Activated T-helper 2 cell treated with anti-CD3 and anti-CD28 coated beads, Interferon-gamma antibody, Interleukin-2, Interleukin-4, amounts not matched to agents 10 μg/mL and 5 μg/mL and 100 μg/mL, durations not matched to agents 14 hours and 24 hours and 36 hours (primary cell): ENCODE data around the gene SFMBT1. TPM values are rescaled to one million over a fixed set of nuclear protein-coding genes. Genes with fewer than 3 reads are reported as not detected.

Experiments used
- DNase-seq: peaks from one replicate; pipeline ENCODE4 v3.0.0; 2021; ENCODE audit warnings: low spot score
- H3K27ac Mint-ChIP-seq: one replicate; pipeline ENCODE4 v1.8.0; 2021; ENCODE audit warnings: mixed read lengths
- H3K27me3 Mint-ChIP-seq: one replicate; pipeline ENCODE4 v1.8.0; 2021; ENCODE audit warnings: low read depth, mixed read lengths
- H3K36me3 Mint-ChIP-seq: one replicate; pipeline ENCODE4 v1.8.0; 2021; ENCODE audit warnings: low read depth, mixed read lengths
- H3K4me1 Mint-ChIP-seq: one replicate; pipeline ENCODE4 v1.8.0; 2021; ENCODE audit warnings: low read depth, mixed read lengths
- H3K4me3 Mint-ChIP-seq: one replicate; pipeline ENCODE4 v1.8.0; 2021; ENCODE audit warnings: low read depth, mild to moderate bottlenecking, moderate library complexity, mixed read lengths
- H3K9me3 Mint-ChIP-seq: one replicate; pipeline ENCODE4 v1.8.0; 2021; ENCODE audit warnings: mixed read lengths
- intact Hi-C: fragments of 100-400 bp; cut with micrococcal nuclease; formaldehyde crosslinking; loops from one replicate; pipeline ENCODE4 v1.15.1; 2023
- total RNA-seq: library from RNA; stranded (reverse); gene quantifications from 2 replicates; pipeline ENCODE4 v1.2.3, GENCODE V29; 2022

The SFMBT1 gene, protein sequence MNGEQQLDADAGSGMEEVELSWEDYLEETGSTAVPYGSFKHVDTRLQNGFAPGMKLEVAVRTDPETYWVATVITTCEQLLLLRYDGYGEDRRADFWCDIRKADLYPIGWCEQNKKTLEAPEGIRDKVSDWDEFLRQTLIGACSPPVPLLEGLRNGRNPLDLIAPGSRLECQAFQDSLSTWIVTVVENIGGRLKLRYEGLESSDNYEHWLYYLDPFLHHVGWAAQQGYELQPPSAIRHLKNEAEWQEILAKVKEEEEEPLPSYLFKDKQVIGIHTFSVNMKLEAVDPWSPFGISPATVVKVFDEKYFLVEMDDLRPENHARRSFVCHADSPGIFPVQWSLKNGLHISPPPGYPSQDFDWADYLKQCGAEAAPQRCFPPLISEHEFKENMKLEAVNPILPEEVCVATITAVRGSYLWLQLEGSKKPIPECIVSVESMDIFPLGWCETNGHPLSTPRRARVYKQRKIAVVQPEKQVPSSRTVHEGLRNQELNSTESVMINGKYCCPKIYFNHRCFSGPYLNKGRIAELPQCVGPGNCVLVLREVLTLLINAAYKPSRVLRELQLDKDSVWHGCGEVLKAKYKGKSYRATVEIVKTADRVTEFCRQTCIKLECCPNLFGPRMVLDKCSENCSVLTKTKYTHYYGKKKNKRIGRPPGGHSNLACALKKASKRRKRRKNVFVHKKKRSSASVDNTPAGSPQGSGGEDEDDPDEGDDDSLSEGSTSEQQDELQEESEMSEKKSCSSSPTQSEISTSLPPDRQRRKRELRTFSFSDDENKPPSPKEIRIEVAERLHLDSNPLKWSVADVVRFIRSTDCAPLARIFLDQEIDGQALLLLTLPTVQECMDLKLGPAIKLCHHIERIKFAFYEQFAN
- 23.4 and 24.3 TPM in 2 replicates for total RNA-seq

DNA sequence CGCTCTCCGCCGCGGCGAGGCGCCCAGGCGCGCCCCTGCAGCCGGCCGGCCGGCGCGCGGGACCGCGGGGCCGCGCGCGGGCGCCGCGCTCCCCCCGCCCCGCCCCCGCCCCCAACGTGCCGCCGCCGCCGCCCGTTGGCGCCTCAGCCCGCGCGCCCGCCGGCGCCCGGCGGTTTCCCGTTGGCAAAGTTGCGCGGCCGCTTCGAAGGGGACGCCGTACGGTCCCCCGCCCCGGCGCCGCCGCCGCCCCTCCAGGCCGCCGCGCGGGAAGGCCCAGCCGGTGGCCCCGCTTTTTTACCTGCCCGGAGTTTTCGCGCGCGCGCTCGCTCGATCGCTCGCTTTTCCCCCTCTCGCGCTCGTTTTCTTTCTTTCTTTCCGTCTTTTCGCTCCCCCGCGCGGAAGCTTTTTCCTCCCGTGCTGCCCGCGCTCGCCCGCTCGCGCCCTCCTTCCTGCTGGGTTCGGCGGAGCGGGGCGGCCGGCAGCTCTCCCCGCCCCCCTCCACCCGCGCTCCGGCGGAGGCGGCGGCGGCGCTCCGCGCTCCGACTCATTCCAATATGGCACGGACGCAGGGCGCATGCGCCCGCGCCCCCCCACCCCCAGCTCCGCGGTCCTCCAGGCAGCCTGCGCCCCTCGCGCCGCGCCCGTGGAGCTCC, at the start of gene SFMBT1:
Gene SFMBT1, minus strand, starts transcription at position 556 of the 653 bp plus-strand sequence. CDS start 76,945 bp downstream, outside the sequence.
- intact Hi-C loops, result loop anchor here (2.0 kb wide), 1 partner anchor 149 kb away; the partner anchor contains the start of gene STIMATE
- DNase-seq, result no peak
- Mint-ChIP-seq H3K36me3 (peaks cover 6% of the 10 kb centered on the region), H3K4me3 (peak within 1 kb of the TSS; percentile 91), H3K9me3 (no peaks in the 10 kb centered on the region), H3K27me3 (peaks cover 13% of the 10 kb centered on the region), H3K4me1 (peaks cover 35% of the 10 kb centered on the region), H3K27ac (peak within 1 kb of the TSS; percentile 91)

DNA sequence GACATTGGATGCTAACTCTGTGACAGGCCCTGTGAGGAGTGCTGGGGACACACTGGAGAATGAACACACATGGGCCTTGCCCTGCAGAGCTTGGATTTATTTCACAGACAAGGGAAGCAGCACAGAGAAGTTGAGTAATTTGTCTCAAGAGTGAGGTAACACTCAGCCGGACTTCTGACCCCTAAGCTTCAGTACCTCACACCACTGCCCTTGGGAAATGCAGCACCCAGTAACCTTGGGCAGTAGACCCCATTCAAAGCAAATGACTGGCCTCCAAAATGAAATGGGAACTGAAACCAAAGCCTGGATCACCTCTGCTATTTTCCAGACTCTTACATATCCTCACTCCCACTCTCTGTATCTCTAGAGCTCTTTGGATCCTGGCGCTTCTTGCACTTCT, 47.1 kb upstream of the SFMBT1 start:
- intact Hi-C loops, result no loop called here
- Mint-ChIP-seq H3K27me3 (no peaks in the 10 kb centered on the region), H3K4me3 (no peak overlapping the region), H3K36me3 (peaks cover 25% of the 10 kb centered on the region), H3K4me1 (peaks cover 5% of the 10 kb centered on the region), H3K9me3 (no peaks in the 10 kb centered on the region), H3K27ac (no peak overlapping the region)
- DNase-seq, result no peak

DNA sequence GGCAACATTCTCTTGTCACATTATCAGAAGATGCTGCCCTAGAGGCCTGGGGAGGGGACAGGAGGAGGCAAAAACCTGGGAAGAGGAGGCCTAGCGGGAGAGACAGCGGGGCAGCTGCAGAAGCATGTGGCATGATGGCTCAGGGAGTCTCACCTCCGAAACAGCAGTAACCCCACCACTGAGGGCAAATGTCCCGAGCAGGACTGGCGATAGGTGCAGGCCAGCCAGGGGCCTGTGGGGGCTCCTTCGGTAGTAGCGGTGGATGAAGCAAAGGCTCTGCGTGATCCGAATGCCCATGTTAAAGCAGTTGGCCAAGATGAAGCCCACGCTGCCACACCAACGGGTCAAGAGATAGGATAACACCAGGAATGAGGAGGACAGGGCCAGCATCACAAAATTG, 46.3 kb upstream of the SFMBT1 start:
- no peak overlapping the region for H3K4me3 Mint-ChIP-seq
- H3K27me3 Mint-ChIP-seq, result no peaks in the 10 kb centered on the region
- H3K9me3 Mint-ChIP-seq, result no peaks in the 10 kb centered on the region
- no peak overlapping the region for H3K27ac Mint-ChIP-seq
- intact Hi-C loops, result no loop called here
- DNase-seq, result no peak
- H3K4me1 Mint-ChIP-seq, result no peaks in the 10 kb centered on the region
- peaks cover 21% of the 10 kb centered on the region for H3K36me3 Mint-ChIP-seq

- no peaks in the 10 kb centered on the region for H3K4me1 Mint-ChIP-seq
- no peaks in the 10 kb centered on the region for H3K9me3 Mint-ChIP-seq
- intact Hi-C loops, result no loop called here
- H3K36me3 Mint-ChIP-seq, result peaks cover 21% of the 10 kb centered on the region
- H3K27ac Mint-ChIP-seq, result no peak overlapping the region
- no peak overlapping the region for H3K4me3 Mint-ChIP-seq
- no peaks in the 10 kb centered on the region for H3K27me3 Mint-ChIP-seq
- no peak for DNase-seq
These were observed 45.1 kb upstream of the SFMBT1 start for GRCh38 chr3:53091011-53091410.

DNA sequence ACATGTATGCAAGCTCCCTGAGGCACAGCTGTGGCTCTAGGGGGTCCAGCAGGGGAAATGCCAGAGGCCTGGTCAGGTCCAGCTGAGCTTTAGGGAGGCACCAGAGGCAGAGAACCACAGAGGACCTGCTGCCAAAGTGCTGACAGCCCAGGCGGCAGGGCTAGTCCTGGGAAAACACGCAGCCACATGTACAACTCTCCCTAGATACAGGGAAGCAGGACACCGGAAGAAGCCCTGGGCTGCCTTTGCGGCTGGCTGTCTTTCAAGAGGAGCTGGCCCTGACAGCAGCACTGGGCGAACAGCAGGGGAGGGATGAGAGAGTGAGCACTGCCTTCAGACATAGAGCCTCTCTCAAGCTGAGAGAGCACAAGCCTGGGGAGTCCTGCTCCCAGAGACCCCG, 43.6 kb upstream of the SFMBT1 start:
- Mint-ChIP-seq H3K27ac (no peak overlapping the region), H3K4me3 (no peak overlapping the region), H3K4me1 (no peaks in the 10 kb centered on the region), H3K36me3 (peaks cover 21% of the 10 kb centered on the region), H3K27me3 (no peaks in the 10 kb centered on the region), H3K9me3 (no peaks in the 10 kb centered on the region)
- no peak for DNase-seq
- intact Hi-C loops, result no loop called here

GRCh38 chr3:53085476-53085875, 39.6 kb upstream of the SFMBT1 start:
- intact Hi-C loops, result no loop called here
- Mint-ChIP-seq H3K4me1 (no peaks in the 10 kb centered on the region), H3K36me3 (peaks cover 10% of the 10 kb centered on the region), H3K27ac (no peak overlapping the region), H3K27me3 (no peaks in the 10 kb centered on the region), H3K4me3 (no peak overlapping the region), H3K9me3 (no peaks in the 10 kb centered on the region)
- no peak for DNase-seq

DNA sequence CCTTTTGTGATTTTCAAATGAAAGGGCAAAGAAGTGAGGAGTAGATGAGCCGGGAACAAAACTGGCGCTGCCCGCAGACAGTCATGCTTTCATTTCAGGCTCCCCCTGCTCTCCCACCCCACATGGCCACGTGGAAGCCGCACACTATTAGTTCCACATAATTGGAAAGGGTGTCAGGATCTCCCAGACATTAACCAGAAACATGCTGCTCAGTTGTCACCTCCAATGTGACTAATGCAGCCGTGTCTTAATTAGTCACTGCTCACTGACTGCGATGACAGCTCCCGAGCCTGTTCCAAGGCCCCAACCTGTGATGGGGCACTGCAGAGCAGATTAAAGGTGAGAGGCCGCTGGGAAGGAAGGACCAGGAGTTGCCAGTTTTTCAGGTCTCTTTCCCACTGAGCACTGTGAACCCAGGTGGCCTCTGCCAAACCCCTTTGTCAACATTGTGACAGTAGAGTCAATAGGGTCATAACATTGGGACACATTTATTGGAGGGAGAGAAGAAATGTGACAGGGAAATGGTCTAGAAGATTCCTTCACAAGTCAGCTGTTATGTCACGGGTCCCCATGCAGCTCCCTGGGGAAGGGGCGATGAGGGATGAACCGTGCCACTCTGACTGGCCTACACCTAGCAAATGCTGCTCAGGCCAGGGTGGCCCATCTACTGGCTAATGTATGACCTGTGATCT, 38.6 kb upstream of the SFMBT1 start:
- H3K27ac Mint-ChIP-seq, result peak overlapping the region; percentile 17
- H3K4me1 Mint-ChIP-seq, result no peaks in the 10 kb centered on the region
- H3K9me3 Mint-ChIP-seq, result no peaks in the 10 kb centered on the region
- H3K27me3 Mint-ChIP-seq, result no peaks in the 10 kb centered on the region
- no peak overlapping the region for H3K4me3 Mint-ChIP-seq
- no peak for DNase-seq
- intact Hi-C loops, result no loop called here
- H3K36me3 Mint-ChIP-seq, result peaks cover 6% of the 10 kb centered on the region

GRCh38 chr3:53083949-53084309, 38.1 kb upstream of the SFMBT1 start:
- DNase-seq, result no peak
- Mint-ChIP-seq H3K27me3 (no peaks in the 10 kb centered on the region), H3K4me3 (no peak overlapping the region), H3K9me3 (no peaks in the 10 kb centered on the region), H3K4me1 (no peaks in the 10 kb centered on the region), H3K36me3 (peaks cover 4% of the 10 kb centered on the region), H3K27ac (no peak overlapping the region)
- intact Hi-C loops, result no loop called here

- Mint-ChIP-seq H3K4me3 (no peak overlapping the region), H3K36me3 (peaks cover 4% of the 10 kb centered on the region), H3K27me3 (no peaks in the 10 kb centered on the region), H3K4me1 (no peaks in the 10 kb centered on the region), H3K27ac (no peak overlapping the region), H3K9me3 (no peaks in the 10 kb centered on the region)
- intact Hi-C loops, result no loop called here
- DNase-seq, result no peak
These were observed 37.6 kb upstream of the SFMBT1 start for GRCh38 chr3:53083521-53083920.

DNA sequence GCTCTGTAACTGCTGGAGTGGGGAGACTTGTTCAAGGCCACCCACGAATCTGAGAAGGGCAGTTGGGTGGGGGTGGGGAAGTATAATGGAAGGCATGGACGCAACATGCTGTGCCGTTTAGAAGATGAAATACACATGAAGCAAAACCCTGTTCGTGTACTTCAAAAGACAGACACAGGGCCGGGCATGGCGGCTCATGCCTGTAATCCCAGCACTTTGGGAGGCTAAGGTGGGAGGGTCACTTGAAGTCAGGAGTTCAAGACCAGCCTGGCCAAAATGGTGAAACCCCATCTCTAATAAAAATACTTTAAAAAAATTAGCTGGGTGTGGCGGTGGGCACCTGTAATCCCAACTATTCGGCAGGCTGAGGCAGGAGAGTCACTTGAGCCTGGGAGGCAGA, 36.9 kb upstream of the SFMBT1 start:
- intact Hi-C loops, result no loop called here
- H3K4me3 Mint-ChIP-seq, result no peak overlapping the region
- H3K27me3 Mint-ChIP-seq, result no peaks in the 10 kb centered on the region
- no peaks in the 10 kb centered on the region for H3K9me3 Mint-ChIP-seq
- no peaks in the 10 kb centered on the region for H3K4me1 Mint-ChIP-seq
- no peak for DNase-seq
- H3K27ac Mint-ChIP-seq, result no peak overlapping the region
- no peaks in the 10 kb centered on the region for H3K36me3 Mint-ChIP-seq

GRCh38 chr3:53081318-53081717, 35.4 kb upstream of the SFMBT1 start:
- H3K36me3 Mint-ChIP-seq, result no peaks in the 10 kb centered on the region
- no peaks in the 10 kb centered on the region for H3K27me3 Mint-ChIP-seq
- H3K4me3 Mint-ChIP-seq, result no peak overlapping the region
- H3K9me3 Mint-ChIP-seq, result no peaks in the 10 kb centered on the region
- no peak overlapping the region for H3K27ac Mint-ChIP-seq
- no peak for DNase-seq
- H3K4me1 Mint-ChIP-seq, result no peaks in the 10 kb centered on the region
- intact Hi-C loops, result no loop called here

DNA sequence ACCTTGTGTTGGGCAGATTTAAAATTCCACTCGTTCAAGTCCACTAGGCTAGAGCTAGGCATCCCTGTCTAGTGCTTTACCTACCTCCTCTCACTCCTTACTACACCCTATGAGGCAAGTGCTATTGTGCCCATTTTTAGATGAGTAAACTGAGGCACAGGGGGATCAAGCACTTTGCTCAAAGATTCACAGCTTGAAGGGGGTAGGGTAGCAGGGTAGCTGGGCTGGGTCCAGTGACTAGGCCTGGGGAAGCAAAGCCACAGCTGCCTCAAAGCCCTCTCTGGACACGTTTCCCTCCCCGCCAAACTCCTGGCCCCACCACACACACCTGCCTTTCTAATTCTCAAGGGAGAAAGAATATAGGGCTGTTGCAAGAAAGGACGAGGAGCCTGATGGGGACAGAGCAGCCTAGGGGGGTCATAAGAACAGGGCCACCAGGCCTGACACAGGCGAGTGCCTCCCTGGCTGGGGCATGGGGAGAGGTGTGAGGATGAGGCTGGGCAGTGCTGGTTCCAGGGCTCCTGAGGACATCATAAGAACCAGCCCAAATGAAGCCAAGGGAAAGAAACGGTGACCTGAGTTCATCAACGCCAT, 34.8 kb upstream of the SFMBT1 start:
- DNase-seq, result no peak
- no peaks in the 10 kb centered on the region for H3K4me1 Mint-ChIP-seq
- intact Hi-C loops, result no loop called here
- no peaks in the 10 kb centered on the region for H3K27me3 Mint-ChIP-seq
- no peaks in the 10 kb centered on the region for H3K36me3 Mint-ChIP-seq
- H3K4me3 Mint-ChIP-seq, result no peak overlapping the region
- no peak overlapping the region for H3K27ac Mint-ChIP-seq
- H3K9me3 Mint-ChIP-seq, result no peaks in the 10 kb centered on the region
